ENCODE measurements around the gene SPSB3. TPM values are rescaled to one million over a fixed set of nuclear protein-coding genes. Genes with fewer than 3 reads are reported as not detected.

The SPSB3 gene
- total RNA-seq, 3 donors from 2014 or later, result 39.7 to 56.5 (median 52.2) TPM

- Histone ChIP-seq H3K4me1 (ENCODE audit: low read depth) (peaks cover 31% of the 10 kb centered on the region), H3K9me3 (no peaks in the 10 kb centered on the region), H3K36me3 (ENCODE audit: low read depth) (no peaks in the 10 kb centered on the region), H3K4me3 (peak within 1 kb of the TSS; percentile 89)
- peak; percentile 61 for ATAC-seq
- TF ChIP-seq CTCF (IDR thresholded peaks at IDR 0.05), result no peak
- intact Hi-C loops (cut with DNase I, micrococcal nuclease), result no loop called here
- peak; percentile 89 to 91 (median 91) for DNase-seq
Observed at GRCh38 chr16:1771188-1771863, 11.0 kb downstream of the SPSB3 start, which contains the start of gene NME3. Gene NME3 (minus strand): TSS chr16:1771543. CDS start chr16:1771534, 9 bp downstream.

- peak; percentile 75 to 88 (median 82) for DNase-seq
- Histone ChIP-seq H3K4me3 (peak overlapping the region; percentile 75), H3K9me3 (no peaks in the 10 kb centered on the region), H3K36me3 (ENCODE audit: low read depth) (no peaks in the 10 kb centered on the region), H3K4me1 (ENCODE audit: low read depth) (peaks cover 31% of the 10 kb centered on the region)
- TF ChIP-seq CTCF (IDR thresholded peaks at IDR 0.05), result no peak
- peak; percentile 39 for ATAC-seq
- intact Hi-C loops (cut with DNase I, micrococcal nuclease), result no loop called here
Observed at GRCh38 chr16:1770328-1771187, 11.8 kb downstream of the SPSB3 start.

GRCh38 chr16:1769402-1770300 is 12.7 kb downstream of the SPSB3 start:
- Histone ChIP-seq H3K9me3 (no peaks in the 10 kb centered on the region), H3K36me3 (ENCODE audit: low read depth) (no peaks in the 10 kb centered on the region)
- intact Hi-C loops (cut with DNase I, micrococcal nuclease), result no loop called here

GRCh38 chr16:1768767-1769401 is 13.5 kb downstream of the SPSB3 start:
- Histone ChIP-seq H3K9me3 (no peaks in the 10 kb centered on the region), H3K4me1 (ENCODE audit: low read depth) (peaks cover 19% of the 10 kb centered on the region), H3K36me3 (ENCODE audit: low read depth) (no peaks in the 10 kb centered on the region), H3K4me3 (no peak overlapping the region)
- intact Hi-C loops (cut with DNase I, micrococcal nuclease), result no loop called here
- no peak for TF ChIP-seq CTCF (IDR thresholded peaks at IDR 0.05)
- no peak for ATAC-seq
- DNase-seq, result peak in 1 of 3 donors; percentile 41

More at GRCh38 chr16:1769402-1770300, 12.7 kb downstream of the SPSB3 start:
- Histone ChIP-seq H3K4me3 (no peak overlapping the region), H3K4me1 (ENCODE audit: low read depth) (peaks cover 27% of the 10 kb centered on the region)
- DNase-seq, result peak in 1 of 3 donors; percentile 41
- no peak for TF ChIP-seq CTCF (IDR thresholded peaks at IDR 0.05)
- ATAC-seq, result no peak

Data from mucosa of descending colon (tissue), 3 donors.